HCT116 (cell line): Measurements from ENCODE around the gene NCOR1. TPM values are rescaled to one million over a fixed set of nuclear protein-coding genes. Genes with fewer than 3 reads are reported as not detected.

Experiments used
- ATAC-seq: fragments of 200-7000 bp; cut with Tn5 transposase; 2 replicates; pipeline ENCODE4 v1.9.1; 2020; ENCODE audit warnings: mild to moderate bottlenecking, moderate library complexity
- BruUV-seq: library from RNA; stranded (reverse); fragments of 400-500 nt; replicated peaks from 2 replicates; lab custom pipeline; 2021; lab: Mats Ljungman, UMichigan
- CTCF ChIA-PET: fragments of 300-600 bp; sonication (Branson Sonifier 250); formaldehyde crosslinking; loops from one replicate; lab custom pipeline; 2021; ENCODE audit warnings: antibody characterized with exemption; lab: Charles Lee
- POLR2A ChIA-PET: fragments of 300-600, 350-600 bp; sonication (Branson Sonifier 250); formaldehyde crosslinking; loops from one replicate; lab custom pipeline; 2021; ENCODE audit warnings: antibody characterized with exemption; lab: Charles Lee
- RAD21 ChIA-PET, 2 experiments: fragments of 300-600 bp; sonication (Branson Sonifier 250); formaldehyde crosslinking; loops; one replicate each; lab custom pipeline; 2023; ENCODE audit warnings: low total read pairs in 2 of 2; ENCODE audit not compliant: uncharacterized antibody in 2 of 2, unreplicated experiment in 2 of 2, low non-redundant PET in 1 of 2; lab: Charles Lee
- DNase-seq: peaks from one replicate; pipeline ENCODE4 v3.0.0-alpha.2; 2010; ENCODE audit warnings: low read depth, low spot score
- H2AFZ ChIP-seq: fragments of 200-600 bp; shearing (Covaris generic), sonication (generic); 2 replicates; pipeline ENCODE4 v1.6.1; 2017; ENCODE audit warnings: low read depth, mixed run types, mixed read lengths, antibody characterized with exemption, low read length; ENCODE audit not compliant: poor library complexity, severe bottlenecking
- H3K27ac ChIP-seq: 2 replicates; pipeline ENCODE4 v1.5.1; 2012; ENCODE audit warnings: low read depth, low read length
- H3K27me3 ChIP-seq: fragments of 200-600 bp; sonication (generic); 2 replicates; pipeline ENCODE4 v1.6.1; 2016; ENCODE audit warnings: mixed run types, low read length, mixed read lengths; ENCODE audit not compliant: insufficient read depth
- H3K36me3 ChIP-seq, 2 experiments: fragments of 200-500 bp in 1 of 2; fragments of 200-600 bp in 1 of 2; sonication (Bioruptor generic) in 1 of 2; sonication (generic) in 1 of 2; 2 replicates each; pipeline versions ENCODE4 v1.5.1 to v1.6.1; 2014 to 2016; ENCODE audit warnings: low read length in 2 of 2, inconsistent platforms in 1 of 2, mixed read lengths in 1 of 2, mixed run types in 1 of 2; ENCODE audit not compliant: insufficient read depth in 2 of 2, control insufficient read depth in 1 of 2
- H3K4me1 ChIP-seq, 2 experiments: fragments of 200-600 bp in 1 of 2; sonication (generic) in 1 of 2; 2 replicates each; pipeline versions ENCODE4 v1.5.1 to v1.6.1; 2012 to 2017; ENCODE audit warnings: low read length in 2 of 2, inconsistent platforms in 1 of 2, mild to moderate bottlenecking in 1 of 2, mixed read lengths in 1 of 2, mixed run types in 1 of 2, moderate library complexity in 1 of 2; ENCODE audit not compliant: insufficient read depth in 2 of 2, control insufficient read depth in 1 of 2
- H3K4me2 ChIP-seq: fragments of 200-600 bp; sonication (generic); 2 replicates; pipeline ENCODE4 v1.6.1; 2017; ENCODE audit warnings: mixed run types, low read length, mixed read lengths
- H3K4me3 ChIP-seq, 2 experiments: fragments of 200-600 bp in 1 of 2; sonication (generic) in 1 of 2; replicated peaks in 1 of 2; 2 replicates each; pipeline ENCODE4 v1.5.1; 2011 to 2016; ENCODE audit warnings: low read length in 2 of 2, control low read depth in 1 of 2, low read depth in 1 of 2, mild to moderate bottlenecking in 1 of 2, mixed read lengths in 1 of 2, mixed run types in 1 of 2
- H3K79me2 ChIP-seq: fragments of 200-600 bp; sonication (generic); 2 replicates; pipeline ENCODE4 v1.6.1; 2017; ENCODE audit warnings: mild to moderate bottlenecking, mixed run types, low read length, moderate library complexity, mixed read lengths; ENCODE audit not compliant: insufficient read depth
- H3K9ac ChIP-seq: fragments of 200-600 bp; sonication (generic); 2 replicates; pipeline ENCODE4 v1.6.1; 2016; ENCODE audit warnings: low read length, mixed read lengths
- H3K9me2 ChIP-seq: fragments of 200-600 bp; sonication (generic), shearing (Covaris generic); 2 replicates; pipeline ENCODE4 v1.6.1; 2017; ENCODE audit warnings: mixed run types, mild to moderate bottlenecking, moderate library complexity; ENCODE audit not compliant: insufficient read depth
- H3K9me3 ChIP-seq, 2 experiments: fragments of 200-500 bp in 1 of 2; fragments of 200-600 bp in 1 of 2; sonication (Bioruptor generic) in 1 of 2; sonication (generic) in 1 of 2; 2 replicates each; pipeline ENCODE4 v1.6.1; 2014 to 2017; ENCODE audit warnings: low read length in 2 of 2, mixed read lengths in 2 of 2, inconsistent platforms in 1 of 2, low read depth in 1 of 2, mild to moderate bottlenecking in 1 of 2, mixed run types in 1 of 2, moderate library complexity in 1 of 2; ENCODE audit not compliant: control insufficient read depth in 1 of 2, insufficient read depth in 1 of 2
- H4K20me1 ChIP-seq: fragments of 200-600 bp; sonication (generic), shearing (Covaris generic); 2 replicates; pipeline ENCODE4 v1.6.1; 2017; ENCODE audit warnings: mixed run types, mild to moderate bottlenecking, moderate library complexity; ENCODE audit not compliant: insufficient read depth
- CBX3 ChIP-seq: IDR thresholded peaks from 2 replicates; pipeline ENCODE4 v1.6.1; 2012; ENCODE audit warnings: low read depth
- CEBPB ChIP-seq: IDR thresholded peaks from 2 replicates; pipeline ENCODE4 v1.6.1; 2012; ENCODE audit warnings: low read depth
- EGR1 ChIP-seq: IDR thresholded peaks from 2 replicates; pipeline ENCODE4 v1.6.1; 2012; ENCODE audit warnings: low read depth
- EZH2 ChIP-seq: fragments of 200-600 bp; sonication (generic); IDR thresholded peaks from 2 replicates; pipeline ENCODE4 v1.6.1; 2017; ENCODE audit warnings: antibody characterized with exemption, mixed run types
- EZH2phosphoT487 ChIP-seq: fragments of 200-600 bp; IDR thresholded peaks from 2 replicates; pipeline ENCODE4 v1.6.1; 2018; ENCODE audit warnings: antibody characterized with exemption, borderline replicate concordance
- FOSL1 ChIP-seq: IDR thresholded peaks from 2 replicates; pipeline ENCODE4 v1.6.1; 2012; ENCODE audit warnings: low read depth
- JUND ChIP-seq: IDR thresholded peaks from 2 replicates; pipeline ENCODE4 v1.6.1; 2012
- POLR2A ChIP-seq: IDR thresholded peaks from 2 replicates; pipeline ENCODE4 v1.7.0; 2011; ENCODE audit warnings: borderline replicate concordance; ENCODE audit not compliant: insufficient read depth, insufficient read length; ENCODE audit errors: extremely low read depth
- POLR2AphosphoS5 ChIP-seq: IDR thresholded peaks from 2 replicates; pipeline ENCODE4 v1.6.1; 2011; ENCODE audit warnings: mild to moderate bottlenecking, low read depth, low read length, moderate library complexity
- RAD21 ChIP-seq: IDR thresholded peaks from 2 replicates; pipeline ENCODE4 v1.6.1; 2012; ENCODE audit warnings: low read depth, mild to moderate bottlenecking
- SIN3A ChIP-seq: IDR thresholded peaks from 2 replicates; pipeline ENCODE4 v1.6.1; 2012; ENCODE audit warnings: low read depth
- SP1 ChIP-seq: IDR thresholded peaks from 2 replicates; pipeline ENCODE4 v1.6.1; 2012; ENCODE audit warnings: low read depth
- SRF ChIP-seq: IDR thresholded peaks from 2 replicates; pipeline ENCODE4 v1.6.1; 2012; ENCODE audit warnings: low read depth
- TCF7L2 ChIP-seq: IDR thresholded peaks from 2 replicates; pipeline ENCODE4 v1.7.0; 2011; ENCODE audit warnings: borderline replicate concordance, inconsistent platforms; ENCODE audit not compliant: insufficient read depth, insufficient read length; ENCODE audit errors: extremely low read depth
- YY1 ChIP-seq: IDR thresholded peaks from 2 replicates; pipeline ENCODE4 v1.6.1; 2011; ENCODE audit warnings: low read length, low read depth, moderate library complexity, mild to moderate bottlenecking; ENCODE audit not compliant: insufficient replicate concordance; ENCODE audit errors: extremely low read depth
- ZBTB33 ChIP-seq: IDR thresholded peaks from 2 replicates; pipeline ENCODE4 v1.6.1; 2011; ENCODE audit warnings: mild to moderate bottlenecking, low read length, moderate library complexity; ENCODE audit not compliant: insufficient replicate concordance; ENCODE audit errors: extremely low read depth
- ZFX ChIP-seq: fragments of 450-650 bp; IDR thresholded peaks from 2 replicates; pipeline ENCODE4 v1.6.1; 2017
- ZNF274 ChIP-seq: fragments of 200-500 bp; sonication (Bioruptor generic); IDR thresholded peaks from 2 replicates; pipeline ENCODE4 v1.6.1; 2014; ENCODE audit warnings: mild to moderate bottlenecking, low read depth, low read length, inconsistent platforms
- intact Hi-C: fragments of 100-400 bp; cut with micrococcal nuclease; formaldehyde crosslinking; loops from 2 replicates; pipeline ENCODE4 v1.10.0; 2022
- total RNA-seq: library from RNA; stranded (reverse); gene quantifications from one replicate; pipeline ENCODE4 v1.2.1, GENCODE V29; 2021; ENCODE audit not compliant: unreplicated experiment
- TF ChIP-seq, protein P1 (sequence below): IDR thresholded peaks from 2 replicates; pipeline ENCODE4 v1.6.1; 2012
- TF ChIP-seq, protein P2 (sequence below): IDR thresholded peaks from 2 replicates; pipeline ENCODE4 v1.6.1; 2012; ENCODE audit warnings: low read depth

NCOR1 gene
- total RNA-seq, 1 experiment from 2014 or later: 43.7 TPM

GRCh38 chr17:16217002-16217635, 1.8 kb upstream of the NCOR1 start, which contains the start of gene PIGL:
TSS of gene PIGL (plus strand) at chr17:16217210. CDS start at chr17:16217227, 17 bp downstream.
- H3K27me3 ChIP-seq: no peaks in the 10 kb centered on the region
- POLR2A ChIA-PET: interaction anchor here (1.1 to 3.5 kb wide), 2 partner anchors 9 to 69 kb away, joined by 5 to 12 read pairs; no protein-coding TSS in a partner anchor
- peaks cover 13 to 37% of the 10 kb centered on the region in 2 experiments; a peak in 3 of 4 replicates for H3K4me1 ChIP-seq
- H3K9ac ChIP-seq: peak within 1 kb of the TSS; percentile 89
- RAD21 ChIA-PET: no interaction called here
- peak within 1 kb of the TSS; percentile 78 for H3K4me2 ChIP-seq
- H3K27ac ChIP-seq: peak within 1 kb of the TSS; percentile 94
- H3K9me2 ChIP-seq: no peaks in the 10 kb centered on the region
- BruUV-seq: TSS peak; percentile 73
- H2AFZ ChIP-seq: peak within 1 kb of the TSS; percentile 12
- H3K9me3 ChIP-seq: no peaks in the 10 kb centered on the region
- CTCF ChIA-PET: interaction anchor here (1.0 kb wide), 1 partner anchor 69 kb away, joined by 3 read pairs; no protein-coding TSS in a partner anchor
- ATAC-seq (peak; percentile 68), DNase-seq (peak; percentile 91)
- peak within 1 kb of the TSS; percentile 84 to 87 for H3K4me3 ChIP-seq
- intact Hi-C loops: loop anchor here (2.0 kb wide), 1 partner anchor 70 kb away; no protein-coding TSS in a partner anchor
- H4K20me1 ChIP-seq: peaks cover 11% of the 10 kb centered on the region; the same call in 1 of the 2 replicates
- 0 out of 4 replicates have a peak, but pooled peaks cover 0 to 6% of the 10 kb centered on the region in 2 experiments for H3K36me3 ChIP-seq
- peaks cover 84% of the 10 kb centered on the region for H3K79me2 ChIP-seq
- TF ChIP-seq ZFX: peak; percentile 44; the same call in 1 of the 2 replicates
- no peak for TF ChIP-seq FOSL1
- TF ChIP-seq EGR1: no peak
- TF ChIP-seq EZH2: no peak
- peak; percentile 42 for TF ChIP-seq ZBTB33
- TF ChIP-seq SP1: peak; percentile 70
- TF ChIP-seq POLR2AphosphoS5: peak; percentile 99
- TF ChIP-seq RAD21: peak; percentile 31
- peak; percentile 51 for TF ChIP-seq TCF7L2
- TF ChIP-seq EZH2phosphoT487: no peak
- TF ChIP-seq POLR2A: peak; percentile 93
- no peak for TF ChIP-seq JUND
- TF ChIP-seq SRF: no peak
- peak; percentile 94 for TF ChIP-seq YY1
- TF ChIP-seq CBX3: peak; percentile 95
- TF ChIP-seq SIN3A: peak; percentile 64; the same call in 1 of the 2 replicates
- no peak for TF ChIP-seq ZNF274
- no peak for TF ChIP-seq CEBPB
- TF ChIP-seq, protein P1, sequence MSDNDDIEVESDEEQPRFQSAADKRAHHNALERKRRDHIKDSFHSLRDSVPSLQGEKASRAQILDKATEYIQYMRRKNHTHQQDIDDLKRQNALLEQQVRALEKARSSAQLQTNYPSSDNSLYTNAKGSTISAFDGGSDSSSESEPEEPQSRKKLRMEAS: peak; percentile 84
- TF ChIP-seq, protein P2, sequence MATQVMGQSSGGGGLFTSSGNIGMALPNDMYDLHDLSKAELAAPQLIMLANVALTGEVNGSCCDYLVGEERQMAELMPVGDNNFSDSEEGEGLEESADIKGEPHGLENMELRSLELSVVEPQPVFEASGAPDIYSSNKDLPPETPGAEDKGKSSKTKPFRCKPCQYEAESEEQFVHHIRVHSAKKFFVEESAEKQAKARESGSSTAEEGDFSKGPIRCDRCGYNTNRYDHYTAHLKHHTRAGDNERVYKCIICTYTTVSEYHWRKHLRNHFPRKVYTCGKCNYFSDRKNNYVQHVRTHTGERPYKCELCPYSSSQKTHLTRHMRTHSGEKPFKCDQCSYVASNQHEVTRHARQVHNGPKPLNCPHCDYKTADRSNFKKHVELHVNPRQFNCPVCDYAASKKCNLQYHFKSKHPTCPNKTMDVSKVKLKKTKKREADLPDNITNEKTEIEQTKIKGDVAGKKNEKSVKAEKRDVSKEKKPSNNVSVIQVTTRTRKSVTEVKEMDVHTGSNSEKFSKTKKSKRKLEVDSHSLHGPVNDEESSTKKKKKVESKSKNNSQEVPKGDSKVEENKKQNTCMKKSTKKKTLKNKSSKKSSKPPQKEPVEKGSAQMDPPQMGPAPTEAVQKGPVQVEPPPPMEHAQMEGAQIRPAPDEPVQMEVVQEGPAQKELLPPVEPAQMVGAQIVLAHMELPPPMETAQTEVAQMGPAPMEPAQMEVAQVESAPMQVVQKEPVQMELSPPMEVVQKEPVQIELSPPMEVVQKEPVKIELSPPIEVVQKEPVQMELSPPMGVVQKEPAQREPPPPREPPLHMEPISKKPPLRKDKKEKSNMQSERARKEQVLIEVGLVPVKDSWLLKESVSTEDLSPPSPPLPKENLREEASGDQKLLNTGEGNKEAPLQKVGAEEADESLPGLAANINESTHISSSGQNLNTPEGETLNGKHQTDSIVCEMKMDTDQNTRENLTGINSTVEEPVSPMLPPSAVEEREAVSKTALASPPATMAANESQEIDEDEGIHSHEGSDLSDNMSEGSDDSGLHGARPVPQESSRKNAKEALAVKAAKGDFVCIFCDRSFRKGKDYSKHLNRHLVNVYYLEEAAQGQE: no peak
